Upper lobe of left lung (tissue), 6 donors: Measurements from ENCODE around the gene DLL3. TPM values are rescaled to one million over a fixed set of nuclear protein-coding genes. Genes with fewer than 3 reads are reported as not detected.

ENCODE experiments used
- ATAC-seq, 2 donors: fragments of 200-7000 bp; cut with Tn5 transposase; one replicate each; pipeline ENCODE4 v1.9.1; 2022; ENCODE audit warnings: mild to moderate bottlenecking in 2 of 2, moderate library complexity in 2 of 2; ENCODE audit not compliant: low FRiP score in 2 of 2
- DNase-seq, 2 donors: peaks; one replicate each; pipeline ENCODE4 v3.0.0-alpha.2; 2019 to 2020
- H3K27ac ChIP-seq, 4 donors: fragments of 200-600 bp; sonication (generic); one replicate each; pipeline ENCODE4 v1.5.1; 2016 to 2019
- H3K27me3 ChIP-seq, 4 donors: fragments of 200-600 bp; sonication (generic); one replicate each; pipeline ENCODE4 v1.5.1; 2017 to 2019
- H3K36me3 ChIP-seq, 4 donors: fragments of 200-600 bp; sonication (generic); one replicate each; pipeline ENCODE4 v1.5.1; 2016 to 2019
- H3K4me1 ChIP-seq, 4 donors: fragments of 200-600 bp; sonication (generic); one replicate each; pipeline ENCODE4 v1.5.1; 2018 to 2019
- H3K4me3 ChIP-seq, 4 donors: fragments of 200-600 bp; sonication (generic); one replicate each; pipeline ENCODE4 v1.5.1; 2017 to 2019; ENCODE audit warnings: mild to moderate bottlenecking in 2 of 4, moderate library complexity in 1 of 4
- H3K9me3 ChIP-seq, 4 donors: fragments of 200-600 bp; sonication (generic); one replicate each; pipeline ENCODE4 v1.5.1; 2018 to 2019
- EP300 ChIP-seq, 4 donors: sonication (generic); formaldehyde crosslinking; IDR thresholded peaks; one replicate each; pipeline ENCODE4 v1.5.1; 2017; ENCODE audit warnings: antibody characterized with exemption in 4 of 4, control low read depth in 2 of 4
- POLR2A ChIP-seq, 4 donors: fragments of 450-650 bp; IDR thresholded peaks; one replicate each; pipeline ENCODE4 v1.5.1; 2016 to 2017; ENCODE audit warnings: antibody characterized with exemption in 4 of 4, mild to moderate bottlenecking in 2 of 4
- POLR2AphosphoS5 ChIP-seq, 2 donors: sonication (generic); formaldehyde crosslinking; IDR thresholded peaks; one replicate each; pipeline ENCODE4 v1.5.1; 2017; ENCODE audit warnings: antibody characterized with exemption in 2 of 2
- WGBS, 2 donors: methylation state at CpG; one replicate each; pipeline ENCODE4 v1.1.5; 2017 to 2018; 5-methylcytosine and 5-hydroxymethylcytosine counted together
- total RNA-seq, 6 donors: library from RNA; depleted of rRNA in 4 of 6; stranded (reverse); fragments of >200 nt in 4 of 6; gene quantifications; one replicate each; pipeline versions ENCODE4 v1.1.0 to v1.2.1, GENCODE V29; 2016 to 2021
- TF ChIP-seq, protein P1 (sequence below), 6 experiments: fragments of 450-650 bp in 4 of 6; fragments of 200-600 bp in 2 of 6; sonication (generic) in 2 of 6; IDR thresholded peaks; one replicate each; pipeline ENCODE4 v1.5.1; 2016 to 2019; ENCODE audit warnings: antibody characterized with exemption in 6 of 6
- donor health status: DM: no; HTN: no; CAD: no; lungs with moderate emphysema.
- donor health status: DM: no; HTN: yes; CAD: no; lungs with severe emphysema.

The DLL3 gene
- total RNA-seq, 6 donors from 2014 or later = not detected

GRCh38 chr19:39544226-39544903 lies 45.6 kb downstream of the DLL3 start:
- no peak for ATAC-seq
- TF ChIP-seq EP300 (IDR thresholded peaks at IDR 0.05) = no peak
- TF ChIP-seq POLR2A (IDR thresholded peaks at IDR 0.05) = no peak
- TF ChIP-seq, protein P1, sequence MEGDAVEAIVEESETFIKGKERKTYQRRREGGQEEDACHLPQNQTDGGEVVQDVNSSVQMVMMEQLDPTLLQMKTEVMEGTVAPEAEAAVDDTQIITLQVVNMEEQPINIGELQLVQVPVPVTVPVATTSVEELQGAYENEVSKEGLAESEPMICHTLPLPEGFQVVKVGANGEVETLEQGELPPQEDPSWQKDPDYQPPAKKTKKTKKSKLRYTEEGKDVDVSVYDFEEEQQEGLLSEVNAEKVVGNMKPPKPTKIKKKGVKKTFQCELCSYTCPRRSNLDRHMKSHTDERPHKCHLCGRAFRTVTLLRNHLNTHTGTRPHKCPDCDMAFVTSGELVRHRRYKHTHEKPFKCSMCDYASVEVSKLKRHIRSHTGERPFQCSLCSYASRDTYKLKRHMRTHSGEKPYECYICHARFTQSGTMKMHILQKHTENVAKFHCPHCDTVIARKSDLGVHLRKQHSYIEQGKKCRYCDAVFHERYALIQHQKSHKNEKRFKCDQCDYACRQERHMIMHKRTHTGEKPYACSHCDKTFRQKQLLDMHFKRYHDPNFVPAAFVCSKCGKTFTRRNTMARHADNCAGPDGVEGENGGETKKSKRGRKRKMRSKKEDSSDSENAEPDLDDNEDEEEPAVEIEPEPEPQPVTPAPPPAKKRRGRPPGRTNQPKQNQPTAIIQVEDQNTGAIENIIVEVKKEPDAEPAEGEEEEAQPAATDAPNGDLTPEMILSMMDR (IDR thresholded peaks at IDR 0.05) = no peak
- no peak for TF ChIP-seq POLR2AphosphoS5 (IDR thresholded peaks at IDR 0.05)
- no peak overlapping the region for H3K27ac ChIP-seq
- H3K4me1 ChIP-seq = peaks cover 0 to 7% (median 2%) of the 10 kb centered on the region in 4 donors
- 86 to 87% methylated on average over 7 of the region's 7 CpGs for WGBS, 2 donors
- no peak overlapping the region for H3K4me3 ChIP-seq
- no peaks in the 10 kb centered on the region for H3K9me3 ChIP-seq
- no peak for DNase-seq
- H3K27me3 ChIP-seq = no peaks in the 10 kb centered on the region
- H3K36me3 ChIP-seq = no peaks in the 10 kb centered on the region

DNA sequence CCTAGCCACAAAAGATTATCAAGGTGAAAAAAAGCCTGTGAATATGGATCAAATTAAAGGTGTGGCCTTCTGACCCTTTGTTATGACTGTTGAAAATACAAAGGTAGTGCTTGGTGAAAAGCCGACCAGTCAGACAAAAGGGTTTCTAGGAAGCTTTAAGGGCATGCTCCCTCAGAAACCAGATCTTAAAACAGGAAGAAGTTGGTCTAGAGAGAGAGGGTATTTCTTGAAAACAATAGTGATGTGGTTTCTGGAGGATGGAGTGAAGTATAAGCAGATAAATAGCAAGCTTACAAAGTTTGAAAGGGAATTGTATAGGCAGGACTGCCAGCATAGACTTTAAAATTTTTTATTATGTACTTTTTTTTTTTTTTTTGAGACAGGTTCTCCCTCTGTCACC lies 46.2 kb downstream of the DLL3 start:
- DNase-seq = no peak
- no peaks in the 10 kb centered on the region for H3K27me3 ChIP-seq
- H3K9me3 ChIP-seq = no peaks in the 10 kb centered on the region
- ATAC-seq = no peak
- 30 to 42% methylated on average over 1 of the region's 1 CpG for WGBS, 2 donors
- peaks cover 0 to 7% (median 2%) of the 10 kb centered on the region in 4 donors for H3K4me1 ChIP-seq
- no peaks in the 10 kb centered on the region for H3K36me3 ChIP-seq
- no peak overlapping the region for H3K27ac ChIP-seq
- no peak overlapping the region for H3K4me3 ChIP-seq
- TF ChIP-seq POLR2A (IDR thresholded peaks at IDR 0.05) = no peak
- TF ChIP-seq, protein P1 (IDR thresholded peaks at IDR 0.05) = no peak
- TF ChIP-seq POLR2AphosphoS5 (IDR thresholded peaks at IDR 0.05) = no peak
- no peak for TF ChIP-seq EP300 (IDR thresholded peaks at IDR 0.05)

- WGBS, 2 donors = 62 to 66% methylated on average over 8 of the region's 8 CpGs
- ATAC-seq = no peak
- no peaks in the 10 kb centered on the region for H3K27me3 ChIP-seq
- no peak for TF ChIP-seq EP300 (IDR thresholded peaks at IDR 0.05)
- no peak for TF ChIP-seq POLR2AphosphoS5 (IDR thresholded peaks at IDR 0.05)
- TF ChIP-seq POLR2A (IDR thresholded peaks at IDR 0.05) = no peak
- TF ChIP-seq, protein P1 (IDR thresholded peaks at IDR 0.05) = no peak
- no peaks in the 10 kb centered on the region for H3K36me3 ChIP-seq
- H3K9me3 ChIP-seq = no peaks in the 10 kb centered on the region
- no peak overlapping the region for H3K27ac ChIP-seq
- no peak for DNase-seq
- no peak overlapping the region for H3K4me3 ChIP-seq
- peaks cover 0 to 1% (median 0%) of the 10 kb centered on the region in 4 donors for H3K4me1 ChIP-seq
Measured at GRCh38 chr19:39546599-39546998, 47.9 kb downstream of the DLL3 start.

DNA sequence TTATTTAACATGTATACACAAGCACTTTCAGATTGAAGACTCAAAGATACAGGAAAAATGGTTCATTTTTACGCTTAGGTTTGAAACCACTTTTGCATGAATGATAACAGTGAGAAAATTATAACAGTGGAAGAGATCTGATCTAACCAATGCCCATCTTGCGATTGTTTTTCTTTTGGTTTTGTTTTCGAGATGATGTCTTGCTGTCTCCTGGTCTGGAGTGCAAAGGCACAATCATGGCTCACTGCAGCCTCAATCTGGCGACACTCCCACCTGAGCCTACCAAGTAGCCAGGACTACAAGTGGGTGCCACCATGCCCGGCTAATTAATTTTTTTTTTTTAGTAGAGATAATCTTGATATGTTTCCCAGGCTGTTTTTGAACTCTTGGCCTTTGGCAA lies 51.5 kb downstream of the DLL3 start:
- Histone ChIP-seq H3K27me3 (no peaks in the 10 kb centered on the region), H3K4me3 (no peak overlapping the region), H3K27ac (no peak overlapping the region), H3K4me1 (peaks cover 0 to 4% (median 0%) of the 10 kb centered on the region in 4 donors), H3K36me3 (no peaks in the 10 kb centered on the region), H3K9me3 (no peaks in the 10 kb centered on the region)
- 82 to 84% methylated on average over 5 of the region's 5 CpGs for WGBS, 2 donors
- no peak for TF ChIP-seq POLR2AphosphoS5 (IDR thresholded peaks at IDR 0.05)
- TF ChIP-seq POLR2A (IDR thresholded peaks at IDR 0.05) = no peak
- TF ChIP-seq, protein P1 (IDR thresholded peaks at IDR 0.05) = no peak
- no peak for TF ChIP-seq EP300 (IDR thresholded peaks at IDR 0.05)
- DNase-seq (no peak), ATAC-seq (no peak)
